ENCODE measurements around the gene GRN. TPM values are rescaled to one million over a fixed set of nuclear protein-coding genes. Genes with fewer than 3 reads are reported as not detected.

GRN gene
- total and polyA plus RNA-seq, 2 donors (not counting 3 experiments of a cell fraction or from before 2014, with no cell fraction given): 343 to 1,034 TPM

GRCh38 chr17:44335968-44336367 is 9.1 kb upstream of the GRN start:
- POLR2A ChIA-PET: no interaction called here
- no peaks in the 10 kb centered on the region for H3K36me3 ChIP-seq (ENCODE audit: control insufficient read depth in 2 of 2, extremely low read depth in 1 of 2, insufficient read depth in 2 of 2, low read length in 2 of 2)
- DNase-seq (ENCODE audit: low read depth, low spot score): no peak
- BruUV-seq (replicated peaks): no TSS peak
- peaks cover 0 to 2% of the 10 kb centered on the region in 2 experiments for H3K27me3 ChIP-seq (ENCODE audit: control insufficient read depth in 2 of 2, insufficient read depth in 2 of 2, low read length in 2 of 2)
- H3K27ac ChIP-seq (ENCODE audit: insufficient read depth, low read depth, low read length): no peak overlapping the region
- dilution Hi-C loops (cut with MboI; ENCODE audit: extremely low pct_ligation_motif_present, low sequenced_read_pairs) (no loop called here), intact Hi-C loops (cut with micrococcal nuclease) (no loop called here)
- FAIRE-seq: no peak
- no peaks in the 10 kb centered on the region for H3K9me1 ChIP-seq (replicated peaks; ENCODE audit: control insufficient read depth, extremely low read depth, insufficient read depth, low read length)
- no peaks in the 10 kb centered on the region for H3K79me2 ChIP-seq (ENCODE audit: control insufficient read depth, insufficient read depth, low read length)
- H4K20me1 ChIP-seq (replicated peaks; ENCODE audit: control insufficient read depth, extremely low read depth, insufficient read depth, low read length): no peaks in the 10 kb centered on the region
- H3K4me1 ChIP-seq (ENCODE audit: control insufficient read depth, extremely low read depth, insufficient read depth, low read length): no peaks in the 10 kb centered on the region
- no peak overlapping the region for H3K9ac ChIP-seq (replicated peaks; ENCODE audit: extremely low read depth, insufficient read depth, low read length)
- H3K4me2 ChIP-seq (ENCODE audit: insufficient read depth, low read length): no peak overlapping the region
- CTCF ChIA-PET: interaction anchor here (0.9 to 4.8 kb wide), 4 partner anchors 9 to 126 kb away, joined by 3 to 29 read pairs (median 6); partner anchors contain the start of gene GRN
- no peak overlapping the region for H3K4me3 ChIP-seq (replicated peaks in 1 of 3; ENCODE audit: insufficient read depth in 1 of 3, low read depth in 1 of 3, low read length in 3 of 3)
- TF ChIP-seq EZH2 (IDR thresholded peaks at IDR 0.05; ENCODE audit: borderline replicate concordance, low read depth, low read length, severe bottlenecking) (no peak), JUN (IDR thresholded peaks at IDR 0.05; ENCODE audit: borderline replicate concordance, insufficient read depth, insufficient read length, low read depth) (no peak), CTCF (IDR thresholded peaks at IDR 0.05; ENCODE audit: extremely low read depth in 1 of 2, insufficient read depth in 1 of 2, low read depth in 1 of 2, low read length in 2 of 2) (no peak), POLR2AphosphoS5 (IDR thresholded peaks at IDR 0.05; ENCODE audit: insufficient read depth, low read depth, low read length) (no peak), MYC (IDR thresholded peaks at IDR 0.05; ENCODE audit: low read depth, low read length) (no peak), GATA2 (IDR thresholded peaks at IDR 0.05; ENCODE audit: insufficient read depth, insufficient read length, low read depth, low read length) (no peak), FOS (IDR thresholded peaks at IDR 0.05; ENCODE audit: borderline replicate concordance, insufficient read depth, low read length) (no peak), MAX (IDR thresholded peaks at IDR 0.05; ENCODE audit: insufficient read depth, insufficient read length) (no peak), POLR2A (IDR thresholded peaks at IDR 0.05; ENCODE audit: low read depth, low read length) (no peak)
- H2AFZ ChIP-seq (ENCODE audit: low read depth, low read length): no peak overlapping the region
- no peaks in the 10 kb centered on the region for H3K9me3 ChIP-seq (replicated peaks; ENCODE audit: control insufficient read depth, insufficient read depth, low read length)

Measured in endothelial cell of umbilical vein (primary cell).